Mesendoderm (in vitro differentiated cells): ENCODE data around the gene EME2.

Experiments
- DNase-seq: peaks from one replicate; pipeline ENCODE4 v3.0.0; 2013
- H2AK5ac ChIP-seq: 2 replicates; pipeline ENCODE4 v1.6.1; 2013; ENCODE audit warnings: low read length, inconsistent platforms
- H2BK120ac ChIP-seq: 2 replicates; pipeline ENCODE4 v1.6.1; 2013; ENCODE audit warnings: low read depth, mild to moderate bottlenecking, low read length, moderate library complexity, mixed read lengths
- H2BK15ac ChIP-seq: replicated peaks from 2 replicates; pipeline ENCODE4 v1.6.1; 2013; ENCODE audit warnings: low read depth, mild to moderate bottlenecking, moderate library complexity
- H2BK5ac ChIP-seq: 2 replicates; pipeline ENCODE4 v1.6.1; 2013; ENCODE audit warnings: low read length, inconsistent platforms
- H3K18ac ChIP-seq: 2 replicates; pipeline ENCODE4 v1.6.1; 2013; ENCODE audit warnings: mild to moderate bottlenecking, low read length, mixed read lengths
- H3K23ac ChIP-seq: one replicate; pipeline ENCODE4 v1.6.1; 2013; ENCODE audit warnings: low read length
- H3K27ac ChIP-seq: 2 replicates; pipeline ENCODE4 v1.5.1; 2013; ENCODE audit warnings: low read depth, mild to moderate bottlenecking, inconsistent platforms, low read length, moderate library complexity
- H3K27me3 ChIP-seq: 2 replicates; pipeline ENCODE4 v1.6.1; 2013; ENCODE audit warnings: low read length, control low read depth, mild to moderate bottlenecking, inconsistent platforms; ENCODE audit not compliant: insufficient read depth, poor library complexity
- H3K36me3 ChIP-seq: 2 replicates; pipeline ENCODE4 v1.6.1; 2013; ENCODE audit warnings: low read length, inconsistent platforms; ENCODE audit not compliant: control insufficient read depth, insufficient read depth
- H3K4ac ChIP-seq: one replicate; pipeline ENCODE4 v1.6.1; 2013; ENCODE audit warnings: low read depth, mild to moderate bottlenecking, low read length, moderate library complexity
- H3K4me1 ChIP-seq: 2 replicates; pipeline ENCODE4 v1.6.1; 2013; ENCODE audit warnings: low read depth, low read length, inconsistent platforms; ENCODE audit not compliant: control insufficient read depth
- H3K4me2 ChIP-seq: 2 replicates; pipeline ENCODE4 v1.6.1; 2013; ENCODE audit warnings: low read length
- H3K4me3 ChIP-seq: 2 replicates; pipeline ENCODE4 v1.5.1; 2013; ENCODE audit warnings: mild to moderate bottlenecking, low read length
- H3K56ac ChIP-seq: one replicate; pipeline ENCODE4 v1.6.1; 2013; ENCODE audit warnings: low read length
- H3K79me1 ChIP-seq: 2 replicates; pipeline ENCODE4 v1.6.1; 2013; ENCODE audit warnings: low read length, inconsistent platforms
- H3K79me2 ChIP-seq: 2 replicates; pipeline ENCODE4 v1.6.1; 2013; ENCODE audit warnings: mild to moderate bottlenecking, low read length; ENCODE audit not compliant: control insufficient read depth, insufficient read depth
- H3K9ac ChIP-seq: 2 replicates; pipeline ENCODE4 v1.6.1; 2013; ENCODE audit warnings: low read length, inconsistent platforms
- H4K5ac ChIP-seq: one replicate; pipeline ENCODE4 v1.6.1; 2013; ENCODE audit warnings: low read length
- H4K8ac ChIP-seq: one replicate; pipeline ENCODE4 v1.6.1; 2013; ENCODE audit warnings: low read depth, mild to moderate bottlenecking, control low read depth, low read length, moderate library complexity
- WGBS: extraction: QIAGEN DNeasy Blood & Tissue Kit; methylation state at CpG from one replicate; pipeline ENCODE4 v1.1.7; 2013; ENCODE audit warnings: low lambda C conversion rate, missing lambda C conversion rate; ENCODE audit not compliant: insufficient coverage; ENCODE audit errors: extremely low coverage; 5-methylcytosine and 5-hydroxymethylcytosine counted together

The EME2 gene

GRCh38 chr16:1757714-1758461 lies 14.7 kb upstream of the EME2 start:
- WGBS: no CpG with 5 or more reads among the region's 37 CpGs
- Histone ChIP-seq H4K5ac (no peak overlapping the region), H3K27ac (no peak overlapping the region), H3K56ac (no peak overlapping the region), H3K18ac (no peak overlapping the region), H3K4me1 (no peaks in the 10 kb centered on the region), H3K79me1 (no peaks in the 10 kb centered on the region), H3K4me3 (no peak overlapping the region), H2BK120ac (no peak overlapping the region), H3K23ac (no peak overlapping the region), H3K27me3 (no peaks in the 10 kb centered on the region), H2BK15ac (no peak overlapping the region), H2BK5ac (no peak overlapping the region), H3K4me2 (no peak overlapping the region), H2AK5ac (no peak overlapping the region), H3K36me3 (no peaks in the 10 kb centered on the region), H3K9ac (no peak overlapping the region), H3K4ac (no peak overlapping the region), H4K8ac (no peak overlapping the region), H3K79me2 (no peaks in the 10 kb centered on the region)
- DNase-seq: no peak

GRCh38 chr16:1758923-1759322 lies 13.7 kb upstream of the EME2 start:
- WGBS: no CpG with 5 or more reads among the region's 18 CpGs
- Histone ChIP-seq H3K27me3 (no peaks in the 10 kb centered on the region), H3K9ac (no peak overlapping the region), H3K79me2 (no peaks in the 10 kb centered on the region), H2BK120ac (no peak overlapping the region), H3K36me3 (no peaks in the 10 kb centered on the region), H3K4ac (no peak overlapping the region), H4K5ac (no peak overlapping the region), H4K8ac (no peak overlapping the region), H3K4me3 (no peak overlapping the region), H2BK5ac (no peak overlapping the region), H3K23ac (no peak overlapping the region), H3K4me1 (no peaks in the 10 kb centered on the region), H2AK5ac (no peak overlapping the region), H3K4me2 (no peak overlapping the region), H3K18ac (no peak overlapping the region), H3K56ac (no peak overlapping the region), H2BK15ac (no peak overlapping the region), H3K79me1 (no peaks in the 10 kb centered on the region), H3K27ac (no peak overlapping the region)
- DNase-seq: no peak

GRCh38 chr16:1759511-1759910 lies 13.1 kb upstream of the EME2 start:
- Histone ChIP-seq H3K36me3 (no peaks in the 10 kb centered on the region), H2BK120ac (no peak overlapping the region), H3K27ac (no peak overlapping the region), H4K5ac (no peak overlapping the region), H3K4me3 (no peak overlapping the region), H4K8ac (no peak overlapping the region), H2BK15ac (no peak overlapping the region), H3K9ac (no peak overlapping the region), H3K79me1 (no peaks in the 10 kb centered on the region), H2AK5ac (no peak overlapping the region), H3K56ac (no peak overlapping the region), H3K4me1 (no peaks in the 10 kb centered on the region), H3K4me2 (no peak overlapping the region), H3K27me3 (no peaks in the 10 kb centered on the region), H3K4ac (no peak overlapping the region), H3K79me2 (no peaks in the 10 kb centered on the region), H3K18ac (no peak overlapping the region), H2BK5ac (no peak overlapping the region), H3K23ac (no peak overlapping the region)
- no peak for DNase-seq
- no CpG with 5 or more reads among the region's 21 CpGs for WGBS

GRCh38 chr16:1760911-1761310 lies 11.7 kb upstream of the EME2 start:
- Histone ChIP-seq H2BK5ac (no peak overlapping the region), H3K27me3 (no peaks in the 10 kb centered on the region), H3K27ac (no peak overlapping the region), H3K9ac (no peak overlapping the region), H3K4ac (no peak overlapping the region), H4K8ac (no peak overlapping the region), H3K79me1 (no peaks in the 10 kb centered on the region), H3K79me2 (no peaks in the 10 kb centered on the region), H2AK5ac (no peak overlapping the region), H4K5ac (no peak overlapping the region), H3K56ac (no peak overlapping the region), H2BK15ac (no peak overlapping the region), H3K4me3 (no peak overlapping the region), H2BK120ac (no peak overlapping the region), H3K4me2 (no peak overlapping the region), H3K36me3 (no peaks in the 10 kb centered on the region), H3K4me1 (no peaks in the 10 kb centered on the region), H3K18ac (no peak overlapping the region), H3K23ac (no peak overlapping the region)
- WGBS: no CpG with 5 or more reads among the region's 15 CpGs
- DNase-seq: no peak

- Histone ChIP-seq H2BK120ac (no peak overlapping the region), H3K27me3 (no peaks in the 10 kb centered on the region), H3K4ac (no peak overlapping the region), H2BK5ac (no peak overlapping the region), H3K9ac (no peak overlapping the region), H3K56ac (no peak overlapping the region), H3K4me1 (no peaks in the 10 kb centered on the region), H3K79me2 (no peaks in the 10 kb centered on the region), H3K18ac (no peak overlapping the region), H3K79me1 (no peaks in the 10 kb centered on the region), H3K4me2 (no peak overlapping the region), H3K4me3 (no peak overlapping the region), H2AK5ac (no peak overlapping the region), H3K27ac (no peak overlapping the region), H4K5ac (no peak overlapping the region), H3K36me3 (no peaks in the 10 kb centered on the region), H3K23ac (no peak overlapping the region), H4K8ac (no peak overlapping the region), H2BK15ac (no peak overlapping the region)
- no peak for DNase-seq
- WGBS: no CpG with 5 or more reads among the region's 15 CpGs
These were observed 10.9 kb upstream of the EME2 start for GRCh38 chr16:1761751-1762150.
